ENCODE measurements around the gene RABAC1.

The RABAC1 gene

GRCh38 chr19:41911889-41912731, 47.0 kb downstream of the RABAC1 start:
- H3K4me3 ChIP-seq (ENCODE audit: low read depth, low read length), result no peak overlapping the region
- TF ChIP-seq, protein P1, sequence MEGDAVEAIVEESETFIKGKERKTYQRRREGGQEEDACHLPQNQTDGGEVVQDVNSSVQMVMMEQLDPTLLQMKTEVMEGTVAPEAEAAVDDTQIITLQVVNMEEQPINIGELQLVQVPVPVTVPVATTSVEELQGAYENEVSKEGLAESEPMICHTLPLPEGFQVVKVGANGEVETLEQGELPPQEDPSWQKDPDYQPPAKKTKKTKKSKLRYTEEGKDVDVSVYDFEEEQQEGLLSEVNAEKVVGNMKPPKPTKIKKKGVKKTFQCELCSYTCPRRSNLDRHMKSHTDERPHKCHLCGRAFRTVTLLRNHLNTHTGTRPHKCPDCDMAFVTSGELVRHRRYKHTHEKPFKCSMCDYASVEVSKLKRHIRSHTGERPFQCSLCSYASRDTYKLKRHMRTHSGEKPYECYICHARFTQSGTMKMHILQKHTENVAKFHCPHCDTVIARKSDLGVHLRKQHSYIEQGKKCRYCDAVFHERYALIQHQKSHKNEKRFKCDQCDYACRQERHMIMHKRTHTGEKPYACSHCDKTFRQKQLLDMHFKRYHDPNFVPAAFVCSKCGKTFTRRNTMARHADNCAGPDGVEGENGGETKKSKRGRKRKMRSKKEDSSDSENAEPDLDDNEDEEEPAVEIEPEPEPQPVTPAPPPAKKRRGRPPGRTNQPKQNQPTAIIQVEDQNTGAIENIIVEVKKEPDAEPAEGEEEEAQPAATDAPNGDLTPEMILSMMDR (conservative IDR thresholded peaks at IDR 0.05; ENCODE audit: low read depth, low read length), result no peak
- no peak for DNase-seq (ENCODE audit: low read depth)

- TF ChIP-seq, protein P1 (conservative IDR thresholded peaks at IDR 0.05; ENCODE audit: low read depth, low read length), result no peak
- no peak for DNase-seq (ENCODE audit: low read depth)
- H3K4me3 ChIP-seq (ENCODE audit: low read depth, low read length), result no peak overlapping the region
Observed at GRCh38 chr19:41910992-41911888, 47.9 kb downstream of the RABAC1 start.

DNA sequence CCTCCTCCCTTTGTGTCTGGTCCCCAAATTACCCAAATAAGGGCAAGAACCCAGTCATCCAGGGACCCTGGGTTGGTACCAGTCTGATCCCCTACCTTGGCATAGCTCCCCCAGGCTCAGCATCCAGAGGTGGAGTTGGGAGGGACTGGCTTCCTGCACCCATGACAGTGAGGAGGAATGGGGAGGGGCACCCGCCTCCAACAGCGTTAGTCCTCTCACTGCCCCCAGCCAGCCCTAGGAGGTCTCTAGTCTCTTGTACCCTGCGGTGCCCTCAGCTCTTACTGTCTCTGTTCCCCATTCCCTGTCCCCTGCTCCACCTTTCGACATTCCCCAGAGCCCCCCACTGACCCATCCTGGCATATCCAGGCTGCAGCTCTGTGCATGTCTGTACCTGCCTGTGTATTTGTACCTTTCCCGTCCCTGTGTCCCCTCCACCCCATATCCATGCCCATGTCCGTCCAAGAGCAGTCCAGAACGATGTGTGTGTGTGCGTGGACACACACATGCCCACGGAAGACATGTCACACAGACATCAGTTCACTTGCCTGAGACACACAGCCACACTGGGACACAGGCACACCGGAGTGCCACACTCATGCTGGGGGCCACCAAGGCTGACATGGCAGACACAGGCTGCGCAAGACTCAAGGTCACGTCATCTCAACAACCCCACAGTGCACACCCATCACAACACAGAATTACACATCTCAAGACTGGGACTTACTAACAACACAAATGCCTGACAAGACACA, 48.7 kb downstream of the RABAC1 start:
- no peak for DNase-seq (ENCODE audit: low read depth)

DNA sequence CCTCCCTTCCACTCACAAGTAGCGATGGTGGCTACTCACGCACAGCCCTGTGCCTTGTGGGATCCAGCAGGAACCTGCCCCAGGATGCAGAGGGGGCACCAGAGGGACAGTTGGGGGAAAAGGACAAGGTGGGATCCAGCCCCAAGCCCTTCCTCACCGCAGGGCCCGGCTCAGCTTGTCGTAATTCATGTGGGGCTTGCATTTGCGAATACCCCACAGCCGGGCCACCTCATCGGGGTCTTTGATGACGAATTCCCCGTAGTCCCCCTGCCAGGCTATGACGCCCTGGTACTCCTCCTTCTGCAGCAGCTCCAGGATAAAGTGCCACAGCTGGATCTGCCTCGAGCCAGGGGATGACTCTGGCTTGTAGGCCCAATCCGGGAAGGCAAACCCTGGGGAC, 49.4 kb downstream of the RABAC1 start:
- TF ChIP-seq, protein P1 (conservative IDR thresholded peaks at IDR 0.05; ENCODE audit: low read depth, low read length), result no peak
- no peak overlapping the region for H3K4me3 ChIP-seq (ENCODE audit: low read depth, low read length)
- DNase-seq (ENCODE audit: low read depth), result no peak

More for the DNA sequence above, 48.7 kb downstream of the RABAC1 start:
- no peak overlapping the region for H3K4me3 ChIP-seq (ENCODE audit: low read depth, low read length)
- TF ChIP-seq, protein P1 (conservative IDR thresholded peaks at IDR 0.05; ENCODE audit: low read depth, low read length), result no peak

DNA sequence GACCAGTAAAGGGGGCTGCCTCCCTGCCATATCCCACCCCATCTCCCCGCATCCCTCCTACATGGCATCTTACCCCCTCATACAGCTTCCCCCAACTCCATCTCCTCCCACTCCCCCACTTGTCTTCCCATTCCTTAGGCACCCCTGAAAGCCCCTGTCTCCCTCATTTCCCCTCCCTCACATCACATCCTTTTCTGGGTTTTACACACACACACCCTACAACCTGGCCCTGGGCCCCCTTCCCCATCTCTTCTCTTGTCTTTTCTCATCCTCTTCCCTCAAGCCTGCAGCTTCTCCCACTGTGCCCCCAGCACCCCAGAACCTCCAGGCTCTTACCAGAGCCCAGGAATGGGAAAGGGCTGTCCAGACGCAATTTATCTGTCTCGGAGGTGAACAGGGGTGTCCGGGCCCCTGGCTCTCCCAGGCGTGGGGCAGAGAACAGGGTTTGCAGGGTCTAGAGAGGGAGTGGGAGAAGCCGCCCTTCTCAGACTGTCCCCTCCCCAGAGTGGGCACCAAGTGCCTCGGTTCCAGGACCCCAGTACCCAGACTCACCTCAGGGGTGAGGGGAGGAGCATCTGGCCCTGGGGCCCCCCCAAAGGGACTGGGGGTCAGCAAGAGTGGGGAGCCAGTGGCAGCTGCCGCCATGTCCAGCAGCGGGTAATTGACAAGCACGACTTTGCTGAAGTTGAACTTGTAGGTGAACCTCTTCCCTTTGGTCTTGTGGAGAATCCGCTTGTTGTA, 50.2 kb downstream of the RABAC1 start:
- TF ChIP-seq, protein P1 (conservative IDR thresholded peaks at IDR 0.05; ENCODE audit: low read depth, low read length), result no peak
- no peak for DNase-seq (ENCODE audit: low read depth)

DNA sequence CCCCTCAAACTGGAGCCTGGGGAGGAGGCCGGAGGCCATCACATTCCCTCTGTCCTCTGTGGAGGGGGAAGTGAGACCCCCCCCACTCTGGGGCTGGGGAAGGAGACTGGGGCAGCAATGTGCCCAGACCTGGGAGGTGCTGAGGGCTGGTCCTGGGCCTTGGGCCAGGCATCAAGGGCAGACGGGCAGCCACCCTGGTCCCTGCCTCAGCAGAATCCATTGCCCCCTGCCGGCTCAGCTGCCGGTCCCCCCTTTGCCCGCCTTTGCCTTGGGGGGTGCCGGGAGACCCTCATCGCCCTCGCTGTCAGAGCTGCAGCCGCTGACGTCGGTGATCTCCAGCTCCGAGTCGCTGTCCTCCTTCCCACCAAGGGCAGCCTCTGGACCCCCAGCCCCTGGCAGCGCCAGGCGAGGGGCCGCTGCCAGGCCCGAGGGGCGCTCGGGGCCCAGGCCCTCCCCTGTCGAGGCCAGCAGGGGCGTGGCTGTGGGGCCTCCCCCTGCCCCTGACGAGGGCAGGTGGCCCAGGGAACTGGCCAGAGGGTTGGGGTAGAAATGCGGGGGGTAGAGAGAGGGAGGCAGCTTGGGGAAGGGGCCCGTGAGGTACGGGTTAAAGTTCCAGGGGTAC, 51.0 kb downstream of the RABAC1 start:
- TF ChIP-seq, protein P1 (conservative IDR thresholded peaks at IDR 0.05; ENCODE audit: low read depth, low read length), result no peak
- no peak for DNase-seq (ENCODE audit: low read depth)
- H3K4me3 ChIP-seq (ENCODE audit: low read depth, low read length), result no peak overlapping the region

More for the DNA sequence above, 50.2 kb downstream of the RABAC1 start:
- H3K4me3 ChIP-seq (ENCODE audit: low read depth, low read length), result no peak overlapping the region
